Fibroblast of the aortic adventitia (primary cell): ENCODE results near the gene LIAS. TPM values are rescaled to one million over a fixed set of nuclear protein-coding genes. Genes with fewer than 3 reads are reported as not detected.

Experiments
- DNase-seq: peaks from one replicate; pipeline ENCODE4 v3.0.0-alpha.2; 2010; ENCODE audit warnings: low read depth
- H3K4me3 ChIP-seq: 2 replicates; pipeline ENCODE4 v1.5.1; 2011; ENCODE audit warnings: low read depth, mild to moderate bottlenecking, control low read depth, low read length, moderate library complexity
- total RNA-seq: library from RNA; depleted of rRNA; stranded (reverse); fragments of >200 nt; gene quantifications from 2 replicates; pipeline ENCODE4 v1.2.3, GENCODE V29; 2012; ENCODE audit warnings: low replicate concordance
- TF ChIP-seq, protein P1 (sequence below): IDR thresholded peaks from 2 replicates; pipeline ENCODE4 v1.5.1; 2011; ENCODE audit warnings: mild to moderate bottlenecking, low read length, control low read depth, inconsistent platforms; ENCODE audit not compliant: insufficient read depth

The LIAS gene
- total RNA-seq, 1 donor = 9.7 TPM

DNA sequence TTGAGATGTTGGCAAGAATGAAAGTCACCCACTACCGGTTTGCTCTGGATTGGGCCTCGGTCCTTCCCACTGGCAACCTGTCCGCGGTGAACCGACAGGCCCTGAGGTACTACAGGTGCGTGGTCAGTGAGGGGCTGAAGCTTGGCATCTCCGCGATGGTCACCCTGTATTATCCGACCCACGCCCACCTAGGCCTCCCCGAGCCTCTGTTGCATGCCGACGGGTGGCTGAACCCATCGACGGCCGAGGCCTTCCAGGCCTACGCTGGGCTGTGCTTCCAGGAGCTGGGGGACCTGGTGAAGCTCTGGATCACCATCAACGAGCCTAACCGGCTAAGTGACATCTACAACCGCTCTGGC lies 12.4 kb upstream of the LIAS start:
- no peak for DNase-seq
- TF ChIP-seq, protein P1, sequence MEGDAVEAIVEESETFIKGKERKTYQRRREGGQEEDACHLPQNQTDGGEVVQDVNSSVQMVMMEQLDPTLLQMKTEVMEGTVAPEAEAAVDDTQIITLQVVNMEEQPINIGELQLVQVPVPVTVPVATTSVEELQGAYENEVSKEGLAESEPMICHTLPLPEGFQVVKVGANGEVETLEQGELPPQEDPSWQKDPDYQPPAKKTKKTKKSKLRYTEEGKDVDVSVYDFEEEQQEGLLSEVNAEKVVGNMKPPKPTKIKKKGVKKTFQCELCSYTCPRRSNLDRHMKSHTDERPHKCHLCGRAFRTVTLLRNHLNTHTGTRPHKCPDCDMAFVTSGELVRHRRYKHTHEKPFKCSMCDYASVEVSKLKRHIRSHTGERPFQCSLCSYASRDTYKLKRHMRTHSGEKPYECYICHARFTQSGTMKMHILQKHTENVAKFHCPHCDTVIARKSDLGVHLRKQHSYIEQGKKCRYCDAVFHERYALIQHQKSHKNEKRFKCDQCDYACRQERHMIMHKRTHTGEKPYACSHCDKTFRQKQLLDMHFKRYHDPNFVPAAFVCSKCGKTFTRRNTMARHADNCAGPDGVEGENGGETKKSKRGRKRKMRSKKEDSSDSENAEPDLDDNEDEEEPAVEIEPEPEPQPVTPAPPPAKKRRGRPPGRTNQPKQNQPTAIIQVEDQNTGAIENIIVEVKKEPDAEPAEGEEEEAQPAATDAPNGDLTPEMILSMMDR = no peak
- H3K4me3 ChIP-seq = peak overlapping the region; percentile 44

DNA sequence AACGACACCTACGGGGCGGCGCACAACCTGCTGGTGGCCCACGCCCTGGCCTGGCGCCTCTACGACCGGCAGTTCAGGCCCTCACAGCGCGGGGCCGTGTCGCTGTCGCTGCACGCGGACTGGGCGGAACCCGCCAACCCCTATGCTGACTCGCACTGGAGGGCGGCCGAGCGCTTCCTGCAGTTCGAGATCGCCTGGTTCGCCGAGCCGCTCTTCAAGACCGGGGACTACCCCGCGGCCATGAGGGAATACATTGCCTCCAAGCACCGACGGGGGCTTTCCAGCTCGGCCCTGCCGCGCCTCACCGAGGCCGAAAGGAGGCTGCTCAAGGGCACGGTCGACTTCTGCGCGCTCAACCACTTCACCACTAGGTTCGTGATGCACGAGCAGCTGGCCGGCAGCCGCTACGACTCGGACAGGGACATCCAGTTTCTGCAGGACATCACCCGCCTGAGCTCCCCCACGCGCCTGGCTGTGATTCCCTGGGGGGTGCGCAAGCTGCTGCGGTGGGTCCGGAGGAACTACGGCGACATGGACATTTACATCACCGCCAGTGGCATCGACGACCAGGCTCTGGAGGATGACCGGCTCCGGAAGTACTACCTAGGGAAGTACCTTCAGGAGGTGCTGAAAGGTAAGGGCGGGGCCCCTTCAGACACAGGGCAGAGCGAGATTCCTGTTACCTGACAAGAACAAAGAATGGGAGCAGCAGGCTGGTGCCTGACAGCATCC lies 11.8 kb upstream of the LIAS start:
- peak overlapping the region; percentile 44 for H3K4me3 ChIP-seq
- peak; percentile 40 for DNase-seq
- TF ChIP-seq, protein P1 = peak; percentile 45

DNA sequence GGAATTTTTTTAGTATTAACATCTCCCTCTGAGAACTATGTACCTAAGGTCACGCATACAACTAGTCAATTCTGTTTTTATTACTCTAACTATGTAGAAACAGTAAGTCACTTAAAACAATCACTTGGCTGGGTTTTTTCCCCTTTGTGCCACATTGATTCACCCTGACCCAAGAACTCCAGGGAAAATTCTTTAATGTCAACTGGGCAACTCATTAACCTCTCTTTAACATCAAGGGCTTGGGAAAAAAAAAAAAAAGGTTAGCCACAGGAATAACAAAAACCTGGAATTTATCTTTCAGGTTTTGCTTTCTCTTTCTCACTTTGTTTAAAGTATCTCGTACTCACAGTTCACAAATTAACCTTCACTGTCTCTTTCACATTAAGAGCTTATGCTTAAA lies 8.2 kb upstream of the LIAS start:
- TF ChIP-seq, protein P1 = no peak
- H3K4me3 ChIP-seq = no peak overlapping the region
- DNase-seq = no peak

DNA sequence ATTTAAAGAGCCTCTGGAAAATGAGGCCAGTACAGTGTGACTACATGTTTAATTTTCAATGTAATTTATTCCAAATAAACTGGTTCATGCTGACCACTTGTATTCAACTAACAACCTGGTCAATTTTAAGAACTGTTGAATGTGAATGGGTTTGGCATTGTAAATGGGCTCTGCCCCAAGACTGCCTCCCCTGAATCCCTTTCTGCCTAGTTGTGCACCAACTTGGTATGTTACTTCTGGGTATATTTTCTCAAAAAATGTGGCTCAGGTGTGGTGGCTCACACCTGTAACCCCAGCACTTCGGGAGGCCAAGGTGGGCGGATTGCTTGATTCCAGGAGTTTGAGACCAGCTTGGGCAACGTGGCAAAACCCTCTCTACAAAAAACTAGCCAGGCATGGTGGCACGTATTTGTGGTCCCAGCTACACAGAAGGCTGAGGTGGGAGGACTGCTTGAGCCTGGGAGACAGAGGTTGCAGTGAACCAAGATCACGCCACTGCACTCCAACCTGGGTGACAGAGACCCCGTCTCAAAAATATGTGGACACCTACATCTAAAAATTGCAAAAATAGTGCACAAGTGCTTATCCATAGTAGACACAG lies 7.3 kb upstream of the LIAS start:
- TF ChIP-seq, protein P1 = no peak
- no peak for DNase-seq

DNA sequence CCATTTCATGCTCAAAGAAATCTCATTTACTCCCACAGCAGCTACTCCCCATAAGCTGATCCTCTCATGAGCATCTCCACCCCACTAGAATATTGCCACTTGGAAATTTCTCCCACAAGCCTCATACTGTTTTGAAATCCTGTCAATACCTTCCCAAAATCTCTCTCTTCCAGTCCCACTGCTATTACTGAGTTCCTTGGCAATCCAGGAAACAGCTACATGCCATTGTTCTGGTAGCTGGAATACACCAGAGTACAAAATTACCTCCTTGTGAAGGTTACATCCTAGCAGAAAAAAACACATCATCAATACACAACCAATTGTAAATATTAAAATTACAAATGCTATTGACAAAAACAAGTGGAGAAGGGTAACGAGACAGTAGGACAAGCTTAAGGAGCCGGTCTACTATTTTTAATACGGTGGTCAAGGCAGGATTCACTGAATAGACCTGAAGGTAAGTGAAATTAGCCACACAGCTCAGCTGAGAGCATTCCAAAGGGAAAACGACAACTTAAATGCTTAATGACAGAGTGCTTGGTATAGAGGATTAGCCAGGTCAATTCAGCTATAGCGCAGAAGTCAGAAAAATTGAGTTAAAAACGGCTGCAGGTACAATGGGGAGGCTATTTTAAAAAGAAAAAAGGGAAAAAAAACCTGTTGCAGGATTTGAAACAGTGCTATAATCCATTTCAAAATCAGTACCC lies 6.5 kb upstream of the LIAS start:
- TF ChIP-seq, protein P1 = no peak
- DNase-seq = no peak
- no peak overlapping the region for H3K4me3 ChIP-seq

More for the DNA sequence above, 7.3 kb upstream of the LIAS start:
- H3K4me3 ChIP-seq = no peak overlapping the region

DNA sequence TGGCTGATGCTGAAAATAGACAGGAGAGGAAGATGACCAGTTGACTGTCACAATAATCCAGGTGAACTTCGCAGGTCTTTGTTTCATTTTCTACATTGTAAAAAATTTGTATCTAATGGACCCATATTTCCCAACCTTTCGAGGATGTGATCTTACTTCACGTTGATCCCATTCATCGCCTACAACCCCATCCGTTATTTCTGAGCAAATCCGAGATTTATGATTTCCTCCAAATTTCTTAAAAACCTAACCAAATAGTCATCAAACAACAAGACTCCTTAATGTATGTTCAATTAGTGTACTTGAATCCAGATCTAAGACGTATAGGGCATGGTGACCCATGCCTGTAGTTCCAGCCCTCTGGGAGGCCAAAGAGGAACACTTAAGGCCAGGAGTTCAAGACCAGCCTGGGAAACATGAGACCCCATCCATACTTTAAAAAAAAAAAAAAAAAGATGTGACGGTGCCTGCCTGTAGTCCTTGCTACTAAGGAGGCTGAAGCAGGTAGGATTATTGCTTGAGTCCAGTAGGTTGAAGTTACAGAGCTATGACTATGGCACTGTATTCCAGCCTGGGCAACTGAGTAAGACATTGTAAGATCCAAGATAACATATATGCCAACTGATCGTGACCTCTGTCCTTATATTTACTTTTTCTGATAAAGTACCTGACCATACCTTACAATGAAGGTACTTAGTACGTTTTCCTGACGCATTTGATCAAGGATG lies 5.8 kb upstream of the LIAS start:
- TF ChIP-seq, protein P1 = no peak
- H3K4me3 ChIP-seq = no peak overlapping the region
- no peak for DNase-seq
